Fibroblast of skin of right quadriceps (primary cell): ENCODE data around the gene HLF.

Source experiments
- DNase-seq: peaks from one replicate; pipeline ENCODE4 v3.0.0-alpha.2; 2013

Gene HLF

DNA sequence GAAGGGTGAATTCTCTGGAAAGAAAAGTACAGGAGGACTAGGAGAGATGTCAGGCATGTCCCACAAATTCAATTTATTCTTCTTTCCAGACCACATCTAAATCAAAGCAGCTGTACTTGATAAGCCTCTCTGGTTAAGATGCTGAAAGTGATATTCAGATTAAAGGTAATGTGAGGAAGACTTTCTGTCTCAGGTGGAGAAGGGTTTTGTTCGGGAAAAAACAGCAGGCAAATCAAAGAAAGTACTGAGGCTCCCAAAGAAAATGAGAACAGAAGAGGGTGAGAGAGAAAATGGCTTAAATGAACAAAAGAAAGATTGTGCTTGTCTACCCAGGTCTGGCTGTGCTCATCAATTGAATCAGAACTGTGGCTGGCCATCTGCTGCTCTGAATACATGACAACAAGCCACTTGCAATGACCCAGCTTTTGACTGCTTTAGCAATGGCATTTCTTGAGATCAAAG, 101.3 kb downstream of the HLF start:
- no peak for DNase-seq

DNA sequence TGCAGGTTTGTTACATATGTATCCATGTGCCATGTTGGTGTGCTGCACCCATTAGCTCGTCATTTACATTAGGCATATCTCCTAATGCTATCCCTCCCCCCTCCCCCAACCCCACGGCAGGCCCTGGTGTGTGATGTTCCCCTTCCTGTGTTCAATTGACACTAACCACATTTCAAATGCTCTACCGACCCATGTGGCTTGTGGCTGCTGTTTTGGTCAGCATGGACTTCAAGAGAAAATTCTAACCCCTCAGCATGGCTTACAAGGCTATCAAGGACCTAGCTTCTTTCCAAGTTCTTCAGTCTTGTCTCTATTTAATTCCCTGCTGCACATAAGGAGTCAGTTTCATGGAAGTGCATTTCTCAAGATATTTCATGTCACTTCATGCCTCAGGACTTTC, 103.9 kb downstream of the HLF start:
- no peak for DNase-seq
